ENCODE data around the gene HLA-DRB5.
"Not testable (repeated sequence)": the region's sequence is repeated elsewhere in the genome, so short reads cannot be mapped to it uniquely, and the experiment has no call there.

The HLA-DRB5 gene

GRCh38 chr6:32517654-32518445, 12.2 kb downstream of the HLA-DRB5 start:
- WGBS (ENCODE audit: insufficient coverage, insufficient read length), result no CpG with 5 or more reads among the region's 1 CpG
- no peaks in the 10 kb centered on the region for H3K9me3 ChIP-seq (ENCODE audit: control insufficient read depth, insufficient read depth, low read length)
- H3K4me3 ChIP-seq (ENCODE audit: low read length), result no peak overlapping the region
- no peaks in the 10 kb centered on the region for H3K27me3 ChIP-seq (ENCODE audit: control insufficient read depth, insufficient read depth, low read length)
- DNase-seq (ENCODE audit: low read depth, low spot score), result no peak
- H3K36me3 ChIP-seq (ENCODE audit: control insufficient read depth, insufficient read depth, low read length), result no peaks in the 10 kb centered on the region
- no peak overlapping the region for H3K27ac ChIP-seq (ENCODE audit: low read length)
- no peaks in the 10 kb centered on the region for H3K4me1 ChIP-seq (ENCODE audit: control insufficient read depth, insufficient read depth, low read length)

- H3K4me1 ChIP-seq (ENCODE audit: control insufficient read depth, insufficient read depth, low read length), result no peaks in the 10 kb centered on the region
- H3K4me3 ChIP-seq (ENCODE audit: low read length), result no peak overlapping the region
- no CpG with 5 or more reads among the region's 3 CpGs for WGBS (ENCODE audit: insufficient coverage, insufficient read length)
- no peak overlapping the region for H3K27ac ChIP-seq (ENCODE audit: low read length)
- no peaks in the 10 kb centered on the region for H3K9me3 ChIP-seq (ENCODE audit: control insufficient read depth, insufficient read depth, low read length)
- no peaks in the 10 kb centered on the region for H3K27me3 ChIP-seq (ENCODE audit: control insufficient read depth, insufficient read depth, low read length)
- DNase-seq (ENCODE audit: low read depth, low spot score), result no peak
- no peaks in the 10 kb centered on the region for H3K36me3 ChIP-seq (ENCODE audit: control insufficient read depth, insufficient read depth, low read length)
These were observed 29.1 kb downstream of the HLA-DRB5 start for GRCh38 chr6:32501016-32501415.

- no peak for DNase-seq (ENCODE audit: low read depth, low spot score)
- H3K36me3 ChIP-seq (ENCODE audit: control insufficient read depth, insufficient read depth, low read length), result no peaks in the 10 kb centered on the region
- no peaks in the 10 kb centered on the region for H3K9me3 ChIP-seq (ENCODE audit: control insufficient read depth, insufficient read depth, low read length)
- no peak overlapping the region for H3K27ac ChIP-seq (ENCODE audit: low read length)
- no peaks in the 10 kb centered on the region for H3K4me1 ChIP-seq (ENCODE audit: control insufficient read depth, insufficient read depth, low read length)
- no peaks in the 10 kb centered on the region for H3K27me3 ChIP-seq (ENCODE audit: control insufficient read depth, insufficient read depth, low read length)
- no peak overlapping the region for H3K4me3 ChIP-seq (ENCODE audit: low read length)
These were observed 37.7 kb downstream of the HLA-DRB5 start for GRCh38 chr6:32492351-32492750.

GRCh38 chr6:32491700-32492099, 38.4 kb downstream of the HLA-DRB5 start:
- no CpG with 5 or more reads among the region's 1 CpG for WGBS (ENCODE audit: insufficient coverage, insufficient read length)
- Histone ChIP-seq H3K4me3 (ENCODE audit: low read length) (no peak overlapping the region), H3K27me3 (ENCODE audit: control insufficient read depth, insufficient read depth, low read length) (no peaks in the 10 kb centered on the region), H3K9me3 (ENCODE audit: control insufficient read depth, insufficient read depth, low read length) (no peaks in the 10 kb centered on the region), H3K27ac (ENCODE audit: low read length) (no peak overlapping the region), H3K36me3 (ENCODE audit: control insufficient read depth, insufficient read depth, low read length) (no peaks in the 10 kb centered on the region), H3K4me1 (ENCODE audit: control insufficient read depth, insufficient read depth, low read length) (no peaks in the 10 kb centered on the region)
- DNase-seq (ENCODE audit: low read depth, low spot score), result no peak

- WGBS (ENCODE audit: insufficient coverage, insufficient read length), result no CpG with 5 or more reads among the region's 1 CpG
- Histone ChIP-seq H3K9me3 (ENCODE audit: control insufficient read depth, insufficient read depth, low read length) (no peaks in the 10 kb centered on the region), H3K4me3 (ENCODE audit: low read length) (no peak overlapping the region), H3K27me3 (ENCODE audit: control insufficient read depth, insufficient read depth, low read length) (no peaks in the 10 kb centered on the region), H3K4me1 (ENCODE audit: control insufficient read depth, insufficient read depth, low read length) (no peaks in the 10 kb centered on the region), H3K27ac (ENCODE audit: low read length) (no peak overlapping the region), H3K36me3 (ENCODE audit: control insufficient read depth, insufficient read depth, low read length) (no peaks in the 10 kb centered on the region)
- no peak for DNase-seq (ENCODE audit: low read depth, low spot score)
These were observed 42.0 kb downstream of the HLA-DRB5 start for GRCh38 chr6:32488083-32488482.

GRCh38 chr6:32484614-32484998, 45.5 kb downstream of the HLA-DRB5 start:
- no peaks in the 10 kb centered on the region for H3K4me1 ChIP-seq (ENCODE audit: control insufficient read depth, insufficient read depth, low read length)
- H3K36me3 ChIP-seq (ENCODE audit: control insufficient read depth, insufficient read depth, low read length), result no peaks in the 10 kb centered on the region
- WGBS (ENCODE audit: insufficient coverage, insufficient read length), result no CpG with 5 or more reads among the region's 4 CpGs
- no peaks in the 10 kb centered on the region for H3K9me3 ChIP-seq (ENCODE audit: control insufficient read depth, insufficient read depth, low read length)
- H3K27ac ChIP-seq (ENCODE audit: low read length), result no peak overlapping the region
- DNase-seq (ENCODE audit: low read depth, low spot score), result no peak
- H3K4me3 ChIP-seq (ENCODE audit: low read length), result no peak overlapping the region
- no peaks in the 10 kb centered on the region for H3K27me3 ChIP-seq (ENCODE audit: control insufficient read depth, insufficient read depth, low read length)

GRCh38 chr6:32483968-32484613, 46.0 kb downstream of the HLA-DRB5 start:
- no CpG with 5 or more reads among the region's 26 CpGs for WGBS (ENCODE audit: insufficient coverage, insufficient read length)
- no peaks in the 10 kb centered on the region for H3K9me3 ChIP-seq (ENCODE audit: control insufficient read depth, insufficient read depth, low read length)
- no peaks in the 10 kb centered on the region for H3K36me3 ChIP-seq (ENCODE audit: control insufficient read depth, insufficient read depth, low read length)
- no peaks in the 10 kb centered on the region for H3K27me3 ChIP-seq (ENCODE audit: control insufficient read depth, insufficient read depth, low read length)
- no peak overlapping the region for H3K4me3 ChIP-seq (ENCODE audit: low read length)
- H3K27ac ChIP-seq (ENCODE audit: low read length), result no peak overlapping the region
- DNase-seq (ENCODE audit: low read depth, low spot score), result no peak
- H3K4me1 ChIP-seq (ENCODE audit: control insufficient read depth, insufficient read depth, low read length), result no peaks in the 10 kb centered on the region

- H3K27me3 ChIP-seq (ENCODE audit: control insufficient read depth, insufficient read depth, low read length), result no peaks in the 10 kb centered on the region
- H3K36me3 ChIP-seq (ENCODE audit: control insufficient read depth, insufficient read depth, low read length), result no peaks in the 10 kb centered on the region
- H3K4me1 ChIP-seq (ENCODE audit: control insufficient read depth, insufficient read depth, low read length), result no peaks in the 10 kb centered on the region
- H3K9me3 ChIP-seq (ENCODE audit: control insufficient read depth, insufficient read depth, low read length), result no peaks in the 10 kb centered on the region; the same call in 1 of the 2 replicates
- no peak for DNase-seq (ENCODE audit: low read depth, low spot score)
- no peak overlapping the region for H3K4me3 ChIP-seq (ENCODE audit: low read length)
- WGBS (ENCODE audit: insufficient coverage, insufficient read length), result no CpG with 5 or more reads among the region's 13 CpGs
- no peak overlapping the region for H3K27ac ChIP-seq (ENCODE audit: low read length)
These were observed 54.5 kb downstream of the HLA-DRB5 start for GRCh38 chr6:32475392-32476206.

GRCh38 chr6:32473376-32474348, 56.4 kb downstream of the HLA-DRB5 start:
- WGBS (ENCODE audit: insufficient coverage, insufficient read length), result no CpG with 5 or more reads among the region's 10 CpGs
- not testable (repeated sequence) for H3K27me3 ChIP-seq (ENCODE audit: control insufficient read depth, insufficient read depth, low read length); H3K9me3 ChIP-seq (ENCODE audit: control insufficient read depth, insufficient read depth, low read length); DNase-seq (ENCODE audit: low read depth, low spot score); H3K27ac ChIP-seq (ENCODE audit: low read length); H3K36me3 ChIP-seq (ENCODE audit: control insufficient read depth, insufficient read depth, low read length); H3K4me1 ChIP-seq (ENCODE audit: control insufficient read depth, insufficient read depth, low read length); H3K4me3 ChIP-seq (ENCODE audit: low read length)

Measured in iPS DF 6.9 (cell line).